AG09319 (cell line): ENCODE data around the gene FXYD3.

Experiments
- DNase-seq: peaks from one replicate; pipeline ENCODE4 v3.0.0-alpha.2; 2010; ENCODE audit warnings: low read depth; ENCODE audit errors: extremely low read depth
- TF ChIP-seq, protein P1 (sequence below): IDR thresholded peaks from 2 replicates; pipeline ENCODE4 v1.5.1; 2011; ENCODE audit warnings: low read depth, mild to moderate bottlenecking, inconsistent platforms, low read length, moderate library complexity

The FXYD3 gene

DNA sequence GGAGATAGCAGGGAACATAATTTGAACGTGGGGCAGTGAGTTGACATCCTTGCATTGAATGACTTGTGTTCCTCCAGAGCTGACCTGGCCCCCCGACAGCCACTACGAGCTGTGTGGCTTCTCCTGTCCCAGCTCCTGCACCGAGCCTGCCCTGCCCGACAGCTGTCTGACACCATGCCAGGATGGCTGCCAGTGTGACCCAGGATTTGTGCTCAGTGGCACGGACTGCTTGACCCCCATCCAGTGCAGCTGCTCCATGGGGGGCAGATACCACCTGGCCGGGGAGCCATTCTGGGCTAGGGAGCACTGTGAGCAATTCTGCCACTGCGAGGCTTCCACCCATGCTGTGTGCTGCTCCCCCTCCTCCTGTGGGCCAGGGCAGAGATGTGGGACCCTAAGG, 29.2 kb upstream of the FXYD3 start:
- TF ChIP-seq, protein P1, sequence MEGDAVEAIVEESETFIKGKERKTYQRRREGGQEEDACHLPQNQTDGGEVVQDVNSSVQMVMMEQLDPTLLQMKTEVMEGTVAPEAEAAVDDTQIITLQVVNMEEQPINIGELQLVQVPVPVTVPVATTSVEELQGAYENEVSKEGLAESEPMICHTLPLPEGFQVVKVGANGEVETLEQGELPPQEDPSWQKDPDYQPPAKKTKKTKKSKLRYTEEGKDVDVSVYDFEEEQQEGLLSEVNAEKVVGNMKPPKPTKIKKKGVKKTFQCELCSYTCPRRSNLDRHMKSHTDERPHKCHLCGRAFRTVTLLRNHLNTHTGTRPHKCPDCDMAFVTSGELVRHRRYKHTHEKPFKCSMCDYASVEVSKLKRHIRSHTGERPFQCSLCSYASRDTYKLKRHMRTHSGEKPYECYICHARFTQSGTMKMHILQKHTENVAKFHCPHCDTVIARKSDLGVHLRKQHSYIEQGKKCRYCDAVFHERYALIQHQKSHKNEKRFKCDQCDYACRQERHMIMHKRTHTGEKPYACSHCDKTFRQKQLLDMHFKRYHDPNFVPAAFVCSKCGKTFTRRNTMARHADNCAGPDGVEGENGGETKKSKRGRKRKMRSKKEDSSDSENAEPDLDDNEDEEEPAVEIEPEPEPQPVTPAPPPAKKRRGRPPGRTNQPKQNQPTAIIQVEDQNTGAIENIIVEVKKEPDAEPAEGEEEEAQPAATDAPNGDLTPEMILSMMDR = no peak

DNA sequence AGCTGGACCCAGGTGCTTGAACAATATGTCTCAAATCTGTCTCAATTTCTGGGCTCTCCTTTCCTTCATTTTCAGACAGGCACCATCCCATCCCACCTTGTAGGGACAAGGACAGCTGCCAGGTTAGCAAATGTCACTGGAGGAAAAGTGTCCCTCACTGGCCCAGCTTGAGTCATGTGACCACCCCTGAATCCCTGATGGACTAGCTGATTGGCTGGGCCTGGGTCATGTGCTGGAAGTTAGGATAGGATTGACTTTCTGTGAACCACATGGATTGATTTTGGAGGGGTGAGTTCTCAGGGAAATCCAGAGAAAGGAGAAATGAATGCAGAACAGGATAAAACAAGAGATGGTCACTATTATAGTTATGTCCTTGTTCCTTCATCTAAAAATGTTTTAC, 28.2 kb upstream of the FXYD3 start:
- no peak for DNase-seq
- TF ChIP-seq, protein P1 = no peak

More for the DNA sequence above, 29.2 kb upstream of the FXYD3 start:
- no peak for DNase-seq

DNA sequence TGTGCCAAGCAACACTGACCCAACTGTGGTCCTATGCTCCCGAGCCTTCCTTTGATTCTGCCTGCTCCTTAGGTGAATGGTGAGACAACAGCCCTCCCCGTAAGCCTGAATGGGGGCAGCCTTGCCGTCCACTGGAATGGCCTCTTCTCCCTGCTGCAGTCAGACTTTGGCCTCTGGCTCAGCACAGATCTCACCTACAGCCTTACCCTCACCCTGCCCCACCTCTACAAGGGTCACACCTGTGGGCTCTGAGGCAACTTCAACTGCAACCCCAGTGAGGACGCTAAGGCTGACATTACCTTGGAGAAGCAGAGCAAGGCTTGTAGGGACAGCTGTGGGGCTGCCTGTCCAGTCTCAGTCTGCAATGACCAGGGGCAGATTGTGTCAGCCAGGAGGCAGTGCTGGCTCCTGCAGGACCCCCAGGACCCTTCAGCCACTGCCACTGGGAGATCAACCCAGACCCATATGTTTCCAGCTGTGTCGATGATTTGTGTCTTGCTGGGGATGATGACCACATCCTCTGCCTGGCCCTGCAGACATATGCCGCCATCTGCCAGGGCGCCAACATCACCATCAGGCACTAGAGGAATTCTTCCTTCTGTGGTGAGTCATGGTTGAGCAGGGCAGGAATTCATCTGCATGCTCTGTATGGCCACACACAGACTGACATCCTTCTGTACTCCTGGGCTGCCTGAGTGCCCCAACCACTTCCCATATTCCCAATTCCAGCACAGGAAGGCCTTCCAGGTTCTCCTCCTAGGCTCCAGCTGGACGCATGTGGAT, 27.3 kb upstream of the FXYD3 start:
- TF ChIP-seq, protein P1 = no peak
- DNase-seq = no peak

DNA sequence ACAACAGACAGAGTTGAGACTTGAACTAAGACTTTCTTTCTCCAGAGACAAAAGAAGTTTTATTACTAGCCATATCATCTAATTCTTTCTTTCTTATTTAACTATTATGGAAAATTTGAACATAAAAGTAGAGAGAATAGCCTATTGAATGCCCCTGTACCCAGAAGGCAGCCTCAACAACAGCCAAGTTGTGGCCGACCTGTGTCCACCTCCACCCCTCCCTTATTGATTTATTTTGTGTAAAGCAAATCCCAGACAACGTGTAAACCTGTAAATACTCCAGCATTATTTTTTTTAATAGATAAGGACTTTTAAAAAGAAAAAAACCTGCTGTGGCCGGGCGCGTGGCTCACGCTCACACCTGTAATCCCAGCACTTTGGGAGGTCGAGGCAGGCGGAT, 26.1 kb upstream of the FXYD3 start:
- TF ChIP-seq, protein P1 = no peak
- no peak for DNase-seq

DNA sequence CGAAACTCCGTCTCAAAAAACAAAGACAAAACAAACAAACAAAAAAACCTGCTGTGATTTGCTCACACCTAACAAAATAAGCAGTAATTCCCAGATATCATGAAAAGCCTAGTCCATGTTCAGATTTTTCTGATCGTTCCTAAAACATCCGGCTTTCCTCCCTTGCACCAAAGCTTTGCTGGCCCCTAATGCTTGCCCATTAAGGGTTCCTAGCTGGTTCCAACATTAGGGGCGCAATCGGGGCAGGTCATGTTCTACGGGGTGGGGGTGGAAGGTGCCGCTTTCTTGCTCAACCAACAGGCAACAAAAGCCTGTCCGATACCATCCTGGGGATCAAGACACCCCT, 25.5 kb upstream of the FXYD3 start:
- DNase-seq = no peak
- TF ChIP-seq, protein P1 = no peak

DNA sequence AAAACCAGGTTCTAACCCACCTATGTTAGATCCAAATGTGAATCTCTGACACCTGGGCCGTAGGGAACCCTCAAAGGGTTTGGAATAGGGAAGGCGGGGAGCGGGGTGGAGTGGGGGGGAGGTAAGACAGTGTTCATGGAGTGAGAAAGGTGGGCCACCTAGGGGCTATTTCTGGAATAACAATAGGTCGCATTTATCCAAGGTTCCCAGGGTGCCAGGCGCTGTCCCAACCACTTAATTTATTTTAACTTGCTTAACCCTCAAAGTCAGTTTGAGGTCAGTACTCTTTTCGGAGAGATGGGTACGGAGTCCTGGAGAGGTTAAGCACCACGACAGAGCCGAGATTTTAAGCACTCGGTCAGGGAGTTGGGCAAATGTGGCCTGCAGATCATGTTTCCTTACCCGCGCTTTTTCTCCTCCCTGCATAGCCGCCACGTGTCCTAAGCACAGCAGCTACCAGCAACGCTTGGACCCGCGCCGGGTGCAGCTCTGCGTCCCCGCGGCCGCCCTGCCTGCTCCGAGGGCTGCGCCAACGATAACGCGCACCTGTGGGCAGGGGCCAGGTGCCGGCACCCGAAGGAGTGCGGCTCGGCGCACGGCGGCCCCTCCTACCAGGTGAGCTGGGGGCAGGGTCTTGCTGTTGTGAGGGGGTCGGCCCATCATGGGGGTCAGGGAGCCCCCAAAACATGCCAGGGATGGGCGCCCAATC, 25.0 kb upstream of the FXYD3 start:
- TF ChIP-seq, protein P1 = peak; percentile 61
- no peak for DNase-seq

DNA sequence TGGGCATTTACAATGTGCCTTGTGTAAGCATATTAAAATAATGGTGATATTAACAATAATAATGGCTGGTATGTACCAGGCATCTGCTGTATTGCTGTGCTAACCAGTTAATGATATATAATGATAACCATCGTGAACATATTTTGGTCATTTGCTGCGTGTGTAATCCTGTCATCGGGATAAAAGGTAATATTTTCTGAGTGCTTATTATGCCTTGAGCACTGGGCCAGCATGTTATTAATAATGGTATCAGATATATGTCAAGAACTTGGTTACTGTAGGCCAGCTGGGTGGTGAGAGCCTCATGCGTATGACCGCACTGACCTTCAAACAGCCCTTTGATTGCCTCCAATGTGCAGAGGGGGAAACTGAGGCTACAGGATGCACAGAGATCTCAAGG, 22.2 kb upstream of the FXYD3 start:
- no peak for DNase-seq
- TF ChIP-seq, protein P1 = no peak
